ENCODE measurements around the gene CCDC28B. TPM values are rescaled to one million over a fixed set of nuclear protein-coding genes. Genes with fewer than 3 reads are reported as not detected.

Gene CCDC28B
- 2.8 and 3.5 TPM in 2 replicates for total RNA-seq (2016; rRNA removed; fragmentation: Illumina TruSeq; extraction: Trizol)
- total RNA-seq (2016; cell fraction: cytosol; rRNA removed; fragmentation: Illumina TruSeq; extraction: Trizol; ENCODE audit: low read depth), result 0.53 and 1.1 TPM in 2 replicates
- total RNA-seq (2016; cell fraction: insoluble cytoplasmic fraction; rRNA removed; fragmentation: Illumina TruSeq; extraction: Trizol), result 3.1 and 3.8 TPM in 2 replicates
- total RNA-seq (2016; cell fraction: membrane; rRNA removed; fragmentation: Illumina TruSeq; extraction: Trizol), result 1.3 and 1.9 TPM in 2 replicates
- 0.75 and 0.81 TPM in 2 replicates for total RNA-seq (2016; cell fraction: nucleus; rRNA removed; fragmentation: Illumina TruSeq; extraction: Trizol)
- polyA plus RNA-seq (2011; rRNA removed), result 2.6 TPM in 2 replicates
- 1.9 and 2.6 TPM in 2 replicates for polyA plus RNA-seq (2011; cell fraction: cytosol; rRNA removed)
- 4.6 and 5.6 TPM in 2 replicates for polyA plus RNA-seq (2011; cell fraction: nucleus; rRNA removed)
- polyA plus RNA-seq (2012), result 3.4 and 4.3 TPM in 2 replicates
- 0.87 and 1.5 TPM in 2 replicates for polyA plus RNA-seq (2016; cell fraction: cytosol; fragmentation: Illumina TruSeq; extraction: Trizol; ENCODE audit: low read depth)
- polyA plus RNA-seq (2016; cell fraction: insoluble cytoplasmic fraction; fragmentation: Illumina TruSeq; extraction: Trizol; ENCODE audit: low read depth), result 1.5 and 1.7 TPM in 2 replicates
- 0.65 and 0.95 TPM in 2 replicates for polyA plus RNA-seq (2016; cell fraction: membrane; fragmentation: Illumina TruSeq; extraction: Trizol; ENCODE audit: low read depth)
- 1.8 and 2.3 TPM in 2 replicates for polyA plus RNA-seq (2016; cell fraction: nucleus; fragmentation: Illumina TruSeq; extraction: Trizol; ENCODE audit: insufficient read depth, low read depth)
- 0.26 and 2.1 TPM in 2 replicates for polyA minus RNA-seq (2011; rRNA and poly(A)+ RNA removed; ENCODE audit: low replicate concordance)
- polyA minus RNA-seq (2011; cell fraction: cytosol; rRNA and poly(A)+ RNA removed), result 0.89 and 1.9 TPM in 2 replicates
- polyA minus RNA-seq (2011; cell fraction: nucleus; rRNA and poly(A)+ RNA removed), result 0.75 and 1.0 TPM in 2 replicates
- percentile 28 among the genes with signal in this experiment for Bru-seq, nascent RNA
- BruChase-seq, experiment 1, labeled RNA remaining after a 6-hour chase, result percentile 46 among the genes with signal in this experiment
- BruChase-seq, experiment 2, labeled RNA remaining after a 2-hour chase, result percentile 37 among the genes with signal in this experiment
- long read RNA-seq, experiment 1, partial matches to known transcripts, result 0 of 4 reads
- long read RNA-seq, experiment 1, other reads (novel, unspliced or antisense), result 1 of 4 reads
- long read RNA-seq, experiment 2, partial matches to known transcripts, result 0 of 1 reads
- long read RNA-seq, experiment 2, other reads (novel, unspliced or antisense), result 0 of 1 reads

DNA sequence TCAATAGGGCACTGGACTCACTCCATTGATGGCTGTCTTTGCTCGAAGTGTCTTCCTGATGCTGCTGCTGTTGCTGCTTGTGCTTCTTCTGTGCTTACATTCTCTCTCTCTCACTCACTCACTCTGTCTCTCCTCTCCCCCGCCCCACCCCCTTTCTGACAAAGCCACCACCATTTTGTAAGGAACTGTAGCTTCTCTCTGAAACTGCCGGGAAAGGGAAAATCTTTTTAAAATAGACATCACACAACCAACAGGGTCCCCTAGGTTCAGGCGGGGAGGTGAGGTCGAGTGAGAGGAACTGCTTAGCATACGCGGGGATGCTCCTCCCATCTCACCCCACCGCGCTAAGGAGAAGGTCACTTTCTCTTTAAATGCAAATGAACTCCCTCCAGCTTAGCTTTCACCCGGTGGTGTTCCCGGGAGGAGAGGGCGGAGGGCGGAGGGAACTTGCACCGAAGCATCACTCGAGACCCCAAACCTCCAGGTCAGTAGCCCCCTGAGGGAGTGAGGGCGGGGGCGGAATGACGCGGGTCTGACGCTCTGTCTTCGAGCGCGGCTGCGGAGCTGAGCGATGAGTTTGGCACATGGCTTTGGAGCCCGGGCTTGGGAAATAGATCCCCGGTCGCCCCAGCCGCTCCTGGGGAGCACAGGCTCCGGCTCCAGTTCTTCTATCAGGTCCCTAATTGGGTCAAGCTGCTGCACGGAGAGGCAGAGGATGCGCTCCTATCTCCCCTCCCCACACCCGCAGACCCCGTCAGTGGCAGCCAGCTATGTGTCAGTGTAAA, at the start of gene CCDC28B:
TSS of gene CCDC28B (plus strand) at position 370 of the 785 bp plus-strand sequence. CDS start 1,341 bp downstream, outside the sequence.
- in situ Hi-C loops (cut with HindIII; ENCODE audit: extremely low pct_ligation_motif_present, low pct_unique_long_range_greater_than_20kb) (no loop called here), intact Hi-C loops (cut with micrococcal nuclease; ENCODE audit: unreplicated experiment) (no loop called here)
- Histone ChIP-seq H4K20me1 (ENCODE audit: insufficient read depth, low read length) (no peaks in the 10 kb centered on the region), H3K79me2 (ENCODE audit: insufficient read depth, low read length) (no peaks in the 10 kb centered on the region), H3K36me3 (replicated peaks in 1 of 2; ENCODE audit: control insufficient read depth in 1 of 2, insufficient read depth in 2 of 2, low read length in 2 of 2) (peaks cover 6 to 19% of the 10 kb centered on the region in 2 experiments), H3K4me1 (ENCODE audit: insufficient read depth, low read length) (peaks cover 20% of the 10 kb centered on the region), H3K4me2 (ENCODE audit: low read depth, low read length) (peak within 1 kb of the TSS; percentile 96), H2AFZ (ENCODE audit: low read length) (no peak within 1 kb of the TSS), H3K4me3 (replicated peaks in 1 of 3; ENCODE audit: insufficient read depth in 1 of 3, low read depth in 2 of 3, low read length in 3 of 3) (peak within 1 kb of the TSS; percentile 64 to 72 (median 65)), H3K9ac (ENCODE audit: insufficient read depth, low read depth, low read length) (peak within 1 kb of the TSS; percentile 45), H3K27me3 (ENCODE audit: control insufficient read depth in 1 of 2, insufficient read depth in 2 of 2, low read length in 2 of 2) (no peaks in the 10 kb centered on the region), H3K9me3 (ENCODE audit: low read length) (no peaks in the 10 kb centered on the region), H3K27ac (ENCODE audit: extremely low read length, insufficient read depth, low read length) (no peak within 1 kb of the TSS)
- FAIRE-seq (no peak), ATAC-seq (peak; percentile 42), DNase-seq (ENCODE audit: low spot score) (no peak)
- ChIA-PET CTCF (ENCODE audit: low intra/inter-chr PET ratio, low total read pairs) (no interaction called here), POLR2A (interaction anchor here (0.6 to 4.8 kb wide), 13 partner anchors 8 to 194 kb away, joined by 3 to 38 read pairs (median 4); partner anchors contain the start of genes BSDC1, KPNA6, MARCKSL1 and TMEM39B)
- 3% methylated on average over 17 of the region's 34 CpGs for WGBS (ENCODE audit: low lambda C conversion rate)
- no TSS peak for BruUV-seq (replicated peaks)
- TF ChIP-seq ZKSCAN5 (CRISPR knock-in tag; IDR thresholded peaks at IDR 0.05), result no peak
- no peak for TF ChIP-seq MTA1 (CRISPR knock-in tag; IDR thresholded peaks at IDR 0.05; ENCODE audit: borderline replicate concordance)
- peak; percentile 66 for TF ChIP-seq AGO1 (IDR thresholded peaks at IDR 0.05; ENCODE audit: low read depth, low read length, poor library complexity, severe bottlenecking)
- 0 out of 2 replicates have a peak, but pooled peaks have one; percentile 41 for TF ChIP-seq CREB1 (IDR thresholded peaks at IDR 0.05)
- TF ChIP-seq CREB1 (CRISPR knock-in tag; IDR thresholded peaks at IDR 0.05), result no peak
- TF ChIP-seq, protein P1, sequence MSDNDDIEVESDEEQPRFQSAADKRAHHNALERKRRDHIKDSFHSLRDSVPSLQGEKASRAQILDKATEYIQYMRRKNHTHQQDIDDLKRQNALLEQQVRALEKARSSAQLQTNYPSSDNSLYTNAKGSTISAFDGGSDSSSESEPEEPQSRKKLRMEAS (IDR thresholded peaks at IDR 0.05), result peak; percentile 59
- TF ChIP-seq HOXA5 (CRISPR knock-in tag; IDR thresholded peaks at IDR 0.05), result no peak
- TF ChIP-seq ZNF33A (CRISPR knock-in tag; IDR thresholded peaks at IDR 0.05; ENCODE audit: borderline replicate concordance), result no peak
- no peak for TF ChIP-seq FOXA3 (CRISPR knock-in tag; IDR thresholded peaks at IDR 0.05)
- no peak for TF ChIP-seq ZNF225 (CRISPR knock-in tag; IDR thresholded peaks at IDR 0.05)
- TF ChIP-seq ZNF7 (CRISPR knock-in tag; IDR thresholded peaks at IDR 0.05), result no peak
- TF ChIP-seq, protein P2, sequence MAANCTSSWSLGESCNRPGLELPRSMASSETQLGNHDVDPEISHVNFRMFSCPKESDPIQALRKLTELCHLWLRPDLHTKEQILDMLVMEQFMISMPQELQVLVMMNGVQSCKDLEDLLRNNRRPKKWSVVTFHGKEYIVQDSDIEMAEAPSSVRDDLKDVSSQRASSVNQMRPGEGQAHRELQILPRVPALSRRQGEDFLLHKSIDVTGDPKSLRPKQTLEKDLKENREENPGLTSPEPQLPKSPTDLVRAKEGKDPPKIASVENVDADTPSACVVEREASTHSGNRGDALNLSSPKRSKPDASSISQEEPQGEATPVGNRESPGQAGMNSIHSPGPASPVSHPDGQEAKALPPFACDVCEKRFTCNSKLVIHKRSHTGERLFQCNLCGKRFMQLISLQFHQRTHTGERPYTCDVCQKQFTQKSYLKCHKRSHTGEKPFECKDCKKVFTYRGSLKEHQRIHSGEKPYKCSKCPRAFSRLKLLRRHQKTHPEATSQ (CRISPR knock-in tag; IDR thresholded peaks at IDR 0.05; ENCODE audit: borderline replicate concordance), result no peak
- TF ChIP-seq, protein P3, sequence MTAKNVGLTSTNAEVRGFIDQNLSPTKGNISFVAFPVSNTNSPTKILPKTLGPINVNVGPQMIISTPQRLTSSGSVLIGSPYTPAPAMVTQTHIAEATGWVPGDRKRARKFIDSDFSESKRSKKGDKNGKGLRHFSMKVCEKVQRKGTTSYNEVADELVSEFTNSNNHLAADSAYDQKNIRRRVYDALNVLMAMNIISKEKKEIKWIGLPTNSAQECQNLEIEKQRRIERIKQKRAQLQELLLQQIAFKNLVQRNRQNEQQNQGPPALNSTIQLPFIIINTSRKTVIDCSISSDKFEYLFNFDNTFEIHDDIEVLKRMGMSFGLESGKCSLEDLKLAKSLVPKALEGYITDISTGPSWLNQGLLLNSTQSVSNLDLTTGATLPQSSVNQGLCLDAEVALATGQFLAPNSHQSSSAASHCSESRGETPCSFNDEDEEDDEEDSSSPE (CRISPR knock-in tag; IDR thresholded peaks at IDR 0.05), result 0 out of 2 replicates have a peak, but pooled peaks have one; percentile 29
- peak; percentile 60 for TF ChIP-seq AGO2 (optimal IDR thresholded peaks at IDR 0.05; ENCODE audit: low read depth, low read length)
- no peak for TF ChIP-seq MAFK (conservative IDR thresholded peaks at IDR 0.05 in 1 of 2, IDR thresholded peaks at IDR 0.05 in 1 of 2; ENCODE audit: low read length in 2 of 2)
- TF ChIP-seq ZNF558 (CRISPR knock-in tag; IDR thresholded peaks at IDR 0.05; ENCODE audit: borderline replicate concordance), result 0 out of 2 replicates have a peak, but pooled peaks have one; percentile 27
